NCI-H2227 treated with DMSO at 0.1 percent for 48 hours (cell line): ENCODE measurements around the gene LRP10.
"Not testable (repeated sequence)": the region's sequence is repeated elsewhere in the genome, so short reads cannot be mapped to it uniquely, and the experiment has no call there.

Source experiments
- DNase-seq: peaks from one replicate; lab custom pipeline; 2025; lab: John Stamatoyannopoulos, UW

The LRP10 gene, protein sequence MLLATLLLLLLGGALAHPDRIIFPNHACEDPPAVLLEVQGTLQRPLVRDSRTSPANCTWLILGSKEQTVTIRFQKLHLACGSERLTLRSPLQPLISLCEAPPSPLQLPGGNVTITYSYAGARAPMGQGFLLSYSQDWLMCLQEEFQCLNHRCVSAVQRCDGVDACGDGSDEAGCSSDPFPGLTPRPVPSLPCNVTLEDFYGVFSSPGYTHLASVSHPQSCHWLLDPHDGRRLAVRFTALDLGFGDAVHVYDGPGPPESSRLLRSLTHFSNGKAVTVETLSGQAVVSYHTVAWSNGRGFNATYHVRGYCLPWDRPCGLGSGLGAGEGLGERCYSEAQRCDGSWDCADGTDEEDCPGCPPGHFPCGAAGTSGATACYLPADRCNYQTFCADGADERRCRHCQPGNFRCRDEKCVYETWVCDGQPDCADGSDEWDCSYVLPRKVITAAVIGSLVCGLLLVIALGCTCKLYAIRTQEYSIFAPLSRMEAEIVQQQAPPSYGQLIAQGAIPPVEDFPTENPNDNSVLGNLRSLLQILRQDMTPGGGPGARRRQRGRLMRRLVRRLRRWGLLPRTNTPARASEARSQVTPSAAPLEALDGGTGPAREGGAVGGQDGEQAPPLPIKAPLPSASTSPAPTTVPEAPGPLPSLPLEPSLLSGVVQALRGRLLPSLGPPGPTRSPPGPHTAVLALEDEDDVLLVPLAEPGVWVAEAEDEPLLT

GRCh38 chr14:22871224-22872032 is at the start of gene LRP10:
LRP10 (plus strand) TSS chr14:22871740; CDS start chr14:22872304, 564 bp downstream.
- DNase-seq: peak; percentile 37

GRCh38 chr14:22822016-22822570 is 49.4 kb upstream of the LRP10 start:
- no peak for DNase-seq

GRCh38 chr14:22822571-22823098 is 48.9 kb upstream of the LRP10 start:
- no peak for DNase-seq

GRCh38 chr14:22824711-22825359 is 46.7 kb upstream of the LRP10 start:
- DNase-seq: no peak

DNA sequence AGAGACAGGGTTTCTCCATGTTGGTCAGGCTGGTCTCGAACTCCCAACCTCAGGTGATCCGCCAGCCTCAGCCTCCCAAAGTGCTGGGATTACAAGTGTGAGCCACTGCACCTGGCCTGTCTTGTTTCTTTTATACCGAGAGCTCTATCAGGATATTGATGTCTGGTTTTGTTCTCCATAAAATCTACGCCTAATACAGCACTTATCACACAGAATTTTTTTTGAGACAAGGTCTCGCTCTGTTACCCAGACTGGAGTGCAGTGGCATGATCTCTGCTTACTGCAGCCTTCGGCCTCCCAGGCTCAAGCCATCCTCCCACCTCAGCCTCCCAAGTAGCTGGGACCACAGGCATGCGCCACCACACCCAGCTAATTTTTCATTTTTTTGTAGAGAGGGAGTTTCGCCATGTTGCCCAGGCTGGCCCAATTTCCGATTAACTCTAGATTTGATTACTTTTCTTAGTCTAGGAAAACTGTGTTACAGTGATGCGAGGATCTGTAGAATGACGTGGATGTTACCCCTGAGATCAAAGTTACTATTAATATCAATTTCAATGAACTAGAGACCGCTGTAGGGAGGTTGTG is 42.4 kb upstream of the LRP10 start:
- not testable (repeated sequence) for DNase-seq

- peak; percentile 91 for DNase-seq
These were observed 41.7 kb upstream of the LRP10 start, which contains the start of gene MRPL52 for GRCh38 chr14:22829661-22830442. MRPL52 (plus strand) TSS chr14:22829887; CDS start chr14:22829913, 26 bp downstream.

- DNase-seq: no peak
These were observed 41.0 kb upstream of the LRP10 start for GRCh38 chr14:22830443-22831010.

DNA sequence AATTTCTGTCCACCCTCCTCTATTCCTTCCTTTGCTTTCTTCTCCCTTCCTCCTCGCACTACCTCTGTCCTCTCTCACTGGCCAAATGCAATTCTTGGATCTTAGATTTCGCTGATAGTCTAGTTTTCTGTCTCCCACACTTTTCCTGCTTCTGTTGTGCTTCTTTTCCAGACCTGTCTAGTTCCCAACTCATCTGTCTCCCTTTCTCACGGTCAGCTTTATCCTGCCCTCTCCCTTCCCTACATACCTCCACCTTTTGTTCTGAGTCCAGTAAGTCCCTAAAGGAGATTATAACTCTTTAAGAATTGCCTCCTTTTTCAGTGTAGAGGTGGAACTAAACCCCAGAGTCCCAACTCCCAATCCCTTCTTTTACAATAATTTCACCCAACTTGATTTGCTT is 36.0 kb upstream of the LRP10 start:
- DNase-seq: no peak

- no peak for DNase-seq
These were observed 35.0 kb upstream of the LRP10 start, which contains the start of gene MMP14 for GRCh38 chr14:22836301-22837113. MMP14 (plus strand) TSS chr14:22836585; CDS start chr14:22836818, 233 bp downstream.

GRCh38 chr14:22837114-22837749 is 34.3 kb upstream of the LRP10 start:
- no peak for DNase-seq

- DNase-seq: no peak
These were observed 33.6 kb upstream of the LRP10 start for GRCh38 chr14:22837750-22838538.

DNA sequence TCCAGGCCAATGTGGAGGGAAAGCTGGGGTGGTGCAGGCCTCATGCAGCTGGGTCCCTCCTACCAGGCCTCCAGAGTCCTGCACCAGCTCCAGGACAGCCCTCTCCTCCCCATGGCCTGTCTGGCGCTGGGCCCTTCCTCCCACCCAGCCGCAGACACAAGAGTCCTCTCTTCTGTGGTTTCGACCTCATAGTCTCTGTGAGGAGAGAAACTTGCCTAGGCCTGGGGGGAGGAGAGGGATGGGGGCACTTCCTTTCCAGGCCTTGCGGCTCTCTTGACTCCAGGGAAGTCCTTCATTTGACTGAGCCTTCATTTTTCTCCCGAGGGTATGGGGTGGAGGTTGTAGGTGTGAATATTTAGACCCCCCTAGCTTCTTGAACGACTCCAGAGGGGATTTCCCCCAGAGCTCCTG is 32.9 kb upstream of the LRP10 start:
- DNase-seq: no peak

- no peak for DNase-seq
These were observed 32.3 kb upstream of the LRP10 start for GRCh38 chr14:22839159-22839779.

- DNase-seq: no peak
These were observed 30.2 kb upstream of the LRP10 start for GRCh38 chr14:22841311-22841710.

DNA sequence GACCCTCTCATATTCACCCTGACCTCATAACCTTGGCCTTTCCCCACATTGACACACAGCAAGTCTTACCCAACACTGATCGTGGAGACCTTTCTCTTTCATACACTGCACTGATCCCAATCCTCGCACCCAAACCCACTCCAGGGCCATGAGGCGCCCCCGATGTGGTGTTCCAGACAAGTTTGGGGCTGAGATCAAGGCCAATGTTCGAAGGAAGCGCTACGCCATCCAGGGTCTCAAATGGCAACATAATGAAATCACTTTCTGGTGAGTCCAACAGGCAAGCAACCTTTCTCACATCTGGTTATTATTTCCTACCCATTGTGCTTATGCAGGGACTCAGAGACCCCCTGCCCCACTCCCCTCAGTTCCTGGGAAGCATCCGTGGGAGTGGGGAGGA is 29.8 kb upstream of the LRP10 start:
- DNase-seq: no peak

DNA sequence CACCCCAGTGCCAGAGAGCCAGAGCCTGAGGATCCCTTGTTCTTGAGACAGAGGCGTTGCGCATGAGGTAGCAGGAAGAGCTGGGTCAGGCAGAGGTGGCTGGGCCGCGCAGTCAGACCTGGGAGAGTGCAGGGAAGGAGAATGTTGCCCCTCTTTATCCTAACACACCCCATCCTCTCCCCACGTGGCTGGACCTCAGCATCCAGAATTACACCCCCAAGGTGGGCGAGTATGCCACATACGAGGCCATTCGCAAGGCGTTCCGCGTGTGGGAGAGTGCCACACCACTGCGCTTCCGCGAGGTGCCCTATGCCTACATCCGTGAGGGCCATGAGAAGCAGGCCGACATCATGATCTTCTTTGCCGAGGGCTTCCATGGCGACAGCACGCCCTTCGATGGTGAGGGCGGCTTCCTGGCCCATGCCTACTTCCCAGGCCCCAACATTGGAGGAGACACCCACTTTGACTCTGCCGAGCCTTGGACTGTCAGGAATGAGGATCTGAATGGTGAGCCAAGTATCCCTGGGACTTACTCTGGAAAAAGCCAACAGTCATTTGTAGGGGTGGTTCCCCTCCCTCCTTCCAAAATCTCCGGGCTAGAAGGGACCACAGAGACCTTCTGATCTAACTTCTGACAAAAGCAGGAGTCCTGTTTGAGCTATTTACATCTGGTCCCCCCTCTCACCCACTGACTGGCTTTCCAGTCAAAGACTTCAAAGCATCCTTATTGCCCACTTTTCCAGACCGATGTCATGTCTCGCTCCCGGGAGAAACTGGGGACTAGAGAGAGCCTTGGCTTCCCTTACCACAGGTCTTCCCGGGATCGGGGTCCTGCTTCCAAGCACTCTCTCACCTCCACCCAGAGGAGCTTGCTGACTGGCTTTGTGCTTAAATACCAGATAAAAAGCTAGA is 29.1 kb upstream of the LRP10 start:
- no peak for DNase-seq
